ENCODE data around the gene PRKG1. TPM values are rescaled to one million over a fixed set of nuclear protein-coding genes. Genes with fewer than 3 reads are reported as not detected.
A peak's percentile ranks its signal among the peaks of the same experiment; 100 is the strongest.

Gene PRKG1
- total and polyA plus RNA-seq, 2 experiments from 2014 or later = 18.2 to 21.1 TPM

GRCh38 chr10:51139176-51139575, 64.9 kb downstream of the PRKG1 start (continued):
- TF ChIP-seq, protein P1, sequence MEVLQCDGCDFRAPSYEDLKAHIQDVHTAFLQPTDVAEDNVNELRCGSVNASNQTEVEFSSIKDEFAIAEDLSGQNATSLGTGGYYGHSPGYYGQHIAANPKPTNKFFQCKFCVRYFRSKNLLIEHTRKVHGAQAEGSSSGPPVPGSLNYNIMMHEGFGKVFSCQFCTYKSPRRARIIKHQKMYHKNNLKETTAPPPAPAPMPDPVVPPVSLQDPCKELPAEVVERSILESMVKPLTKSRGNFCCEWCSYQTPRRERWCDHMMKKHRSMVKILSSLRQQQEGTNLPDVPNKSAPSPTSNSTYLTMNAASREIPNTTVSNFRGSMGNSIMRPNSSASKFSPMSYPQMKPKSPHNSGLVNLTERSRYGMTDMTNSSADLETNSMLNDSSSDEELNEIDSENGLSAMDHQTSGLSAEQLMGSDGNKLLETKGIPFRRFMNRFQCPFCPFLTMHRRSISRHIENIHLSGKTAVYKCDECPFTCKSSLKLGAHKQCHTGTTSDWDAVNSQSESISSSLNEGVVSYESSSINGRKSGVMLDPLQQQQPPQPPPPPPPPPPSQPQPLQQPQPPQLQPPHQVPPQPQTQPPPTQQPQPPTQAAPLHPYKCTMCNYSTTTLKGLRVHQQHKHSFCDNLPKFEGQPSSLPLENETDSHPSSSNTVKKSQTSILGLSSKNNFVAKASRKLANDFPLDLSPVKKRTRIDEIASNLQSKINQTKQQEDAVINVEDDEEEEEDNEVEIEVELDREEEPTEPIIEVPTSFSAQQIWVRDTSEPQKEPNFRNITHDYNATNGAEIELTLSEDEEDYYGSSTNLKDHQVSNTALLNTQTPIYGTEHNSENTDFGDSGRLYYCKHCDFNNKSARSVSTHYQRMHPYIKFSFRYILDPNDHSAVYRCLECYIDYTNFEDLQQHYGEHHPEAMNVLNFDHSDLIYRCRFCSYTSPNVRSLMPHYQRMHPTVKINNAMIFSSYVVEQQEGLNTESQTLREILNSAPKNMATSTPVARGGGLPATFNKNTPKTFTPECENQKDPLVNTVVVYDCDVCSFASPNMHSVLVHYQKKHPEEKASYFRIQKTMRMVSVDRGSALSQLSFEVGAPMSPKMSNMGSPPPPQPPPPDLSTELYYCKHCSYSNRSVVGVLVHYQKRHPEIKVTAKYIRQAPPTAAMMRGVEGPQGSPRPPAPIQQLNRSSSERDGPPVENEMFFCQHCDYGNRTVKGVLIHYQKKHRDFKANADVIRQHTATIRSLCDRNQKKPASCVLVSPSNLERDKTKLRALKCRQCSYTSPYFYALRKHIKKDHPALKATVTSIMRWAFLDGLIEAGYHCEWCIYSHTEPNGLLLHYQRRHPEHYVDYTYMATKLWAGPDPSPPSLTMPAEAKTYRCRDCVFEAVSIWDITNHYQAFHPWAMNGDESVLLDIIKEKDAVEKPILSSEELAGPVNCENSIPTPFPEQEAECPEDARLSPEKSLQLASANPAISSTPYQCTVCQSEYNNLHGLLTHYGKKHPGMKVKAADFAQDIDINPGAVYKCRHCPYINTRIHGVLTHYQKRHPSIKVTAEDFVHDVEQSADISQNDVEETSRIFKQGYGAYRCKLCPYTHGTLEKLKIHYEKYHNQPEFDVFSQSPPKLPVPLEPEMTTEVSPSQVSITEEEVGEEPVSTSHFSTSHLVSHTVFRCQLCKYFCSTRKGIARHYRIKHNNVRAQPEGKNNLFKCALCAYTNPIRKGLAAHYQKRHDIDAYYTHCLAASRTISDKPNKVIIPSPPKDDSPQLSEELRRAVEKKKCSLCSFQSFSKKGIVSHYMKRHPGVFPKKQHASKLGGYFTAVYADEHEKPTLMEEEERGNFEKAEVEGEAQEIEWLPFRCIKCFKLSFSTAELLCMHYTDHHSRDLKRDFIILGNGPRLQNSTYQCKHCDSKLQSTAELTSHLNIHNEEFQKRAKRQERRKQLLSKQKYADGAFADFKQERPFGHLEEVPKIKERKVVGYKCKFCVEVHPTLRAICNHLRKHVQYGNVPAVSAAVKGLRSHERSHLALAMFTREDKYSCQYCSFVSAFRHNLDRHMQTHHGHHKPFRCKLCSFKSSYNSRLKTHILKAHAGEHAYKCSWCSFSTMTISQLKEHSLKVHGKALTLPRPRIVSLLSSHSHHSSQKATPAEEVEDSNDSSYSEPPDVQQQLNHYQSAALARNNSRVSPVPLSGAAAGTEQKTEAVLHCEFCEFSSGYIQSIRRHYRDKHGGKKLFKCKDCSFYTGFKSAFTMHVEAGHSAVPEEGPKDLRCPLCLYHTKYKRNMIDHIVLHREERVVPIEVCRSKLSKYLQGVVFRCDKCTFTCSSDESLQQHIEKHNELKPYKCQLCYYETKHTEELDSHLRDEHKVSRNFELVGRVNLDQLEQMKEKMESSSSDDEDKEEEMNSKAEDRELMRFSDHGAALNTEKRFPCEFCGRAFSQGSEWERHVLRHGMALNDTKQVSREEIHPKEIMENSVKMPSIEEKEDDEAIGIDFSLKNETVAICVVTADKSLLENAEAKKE (CRISPR knock-in tag; IDR thresholded peaks at IDR 0.05) = no peak

GRCh38 chr10:51141010-51141409, 66.7 kb downstream of the PRKG1 start:
- no peak overlapping the region for H3K4me3 Mint-ChIP-seq
- H3K27me3 Mint-ChIP-seq (ENCODE audit: insufficient read depth, low read depth, poor library complexity) = no peaks in the 10 kb centered on the region
- H3K79me2 ChIP-seq (replicated peaks; ENCODE audit: insufficient read depth) = no peaks in the 10 kb centered on the region
- no peak for TF ChIP-seq ZNF331 (CRISPR knock-in tag; IDR thresholded peaks at IDR 0.05; ENCODE audit: low read depth)
- TF ChIP-seq EZH2phosphoT487 (IDR thresholded peaks at IDR 0.05; ENCODE audit: unreplicated experiment) = no peak
- TF ChIP-seq JUNB (IDR thresholded peaks at IDR 0.05; ENCODE audit: unreplicated experiment) = no peak
- TF ChIP-seq EZH2 (IDR thresholded peaks at IDR 0.05; ENCODE audit: low read depth, unreplicated experiment) = no peak
- no peak for TF ChIP-seq ZNF114 (CRISPR knock-in tag; IDR thresholded peaks at IDR 0.05)
- no peak for TF ChIP-seq ETS1 (IDR thresholded peaks at IDR 0.05)
- TF ChIP-seq, protein P2, sequence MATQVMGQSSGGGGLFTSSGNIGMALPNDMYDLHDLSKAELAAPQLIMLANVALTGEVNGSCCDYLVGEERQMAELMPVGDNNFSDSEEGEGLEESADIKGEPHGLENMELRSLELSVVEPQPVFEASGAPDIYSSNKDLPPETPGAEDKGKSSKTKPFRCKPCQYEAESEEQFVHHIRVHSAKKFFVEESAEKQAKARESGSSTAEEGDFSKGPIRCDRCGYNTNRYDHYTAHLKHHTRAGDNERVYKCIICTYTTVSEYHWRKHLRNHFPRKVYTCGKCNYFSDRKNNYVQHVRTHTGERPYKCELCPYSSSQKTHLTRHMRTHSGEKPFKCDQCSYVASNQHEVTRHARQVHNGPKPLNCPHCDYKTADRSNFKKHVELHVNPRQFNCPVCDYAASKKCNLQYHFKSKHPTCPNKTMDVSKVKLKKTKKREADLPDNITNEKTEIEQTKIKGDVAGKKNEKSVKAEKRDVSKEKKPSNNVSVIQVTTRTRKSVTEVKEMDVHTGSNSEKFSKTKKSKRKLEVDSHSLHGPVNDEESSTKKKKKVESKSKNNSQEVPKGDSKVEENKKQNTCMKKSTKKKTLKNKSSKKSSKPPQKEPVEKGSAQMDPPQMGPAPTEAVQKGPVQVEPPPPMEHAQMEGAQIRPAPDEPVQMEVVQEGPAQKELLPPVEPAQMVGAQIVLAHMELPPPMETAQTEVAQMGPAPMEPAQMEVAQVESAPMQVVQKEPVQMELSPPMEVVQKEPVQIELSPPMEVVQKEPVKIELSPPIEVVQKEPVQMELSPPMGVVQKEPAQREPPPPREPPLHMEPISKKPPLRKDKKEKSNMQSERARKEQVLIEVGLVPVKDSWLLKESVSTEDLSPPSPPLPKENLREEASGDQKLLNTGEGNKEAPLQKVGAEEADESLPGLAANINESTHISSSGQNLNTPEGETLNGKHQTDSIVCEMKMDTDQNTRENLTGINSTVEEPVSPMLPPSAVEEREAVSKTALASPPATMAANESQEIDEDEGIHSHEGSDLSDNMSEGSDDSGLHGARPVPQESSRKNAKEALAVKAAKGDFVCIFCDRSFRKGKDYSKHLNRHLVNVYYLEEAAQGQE (IDR thresholded peaks at IDR 0.05; ENCODE audit: unreplicated experiment) = no peak
- TF ChIP-seq POLR2AphosphoS5 (IDR thresholded peaks at IDR 0.05; ENCODE audit: low read depth) = no peak
- TF ChIP-seq, protein P3, sequence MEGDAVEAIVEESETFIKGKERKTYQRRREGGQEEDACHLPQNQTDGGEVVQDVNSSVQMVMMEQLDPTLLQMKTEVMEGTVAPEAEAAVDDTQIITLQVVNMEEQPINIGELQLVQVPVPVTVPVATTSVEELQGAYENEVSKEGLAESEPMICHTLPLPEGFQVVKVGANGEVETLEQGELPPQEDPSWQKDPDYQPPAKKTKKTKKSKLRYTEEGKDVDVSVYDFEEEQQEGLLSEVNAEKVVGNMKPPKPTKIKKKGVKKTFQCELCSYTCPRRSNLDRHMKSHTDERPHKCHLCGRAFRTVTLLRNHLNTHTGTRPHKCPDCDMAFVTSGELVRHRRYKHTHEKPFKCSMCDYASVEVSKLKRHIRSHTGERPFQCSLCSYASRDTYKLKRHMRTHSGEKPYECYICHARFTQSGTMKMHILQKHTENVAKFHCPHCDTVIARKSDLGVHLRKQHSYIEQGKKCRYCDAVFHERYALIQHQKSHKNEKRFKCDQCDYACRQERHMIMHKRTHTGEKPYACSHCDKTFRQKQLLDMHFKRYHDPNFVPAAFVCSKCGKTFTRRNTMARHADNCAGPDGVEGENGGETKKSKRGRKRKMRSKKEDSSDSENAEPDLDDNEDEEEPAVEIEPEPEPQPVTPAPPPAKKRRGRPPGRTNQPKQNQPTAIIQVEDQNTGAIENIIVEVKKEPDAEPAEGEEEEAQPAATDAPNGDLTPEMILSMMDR (conservative IDR thresholded peaks at IDR 0.05; ENCODE audit: low read depth in 2 of 2) = no peak
- TF ChIP-seq CREB1 (CRISPR knock-in tag; IDR thresholded peaks at IDR 0.05; ENCODE audit: low read depth) = no peak
- TF ChIP-seq STAT1 (IDR thresholded peaks at IDR 0.05; ENCODE audit: unreplicated experiment) = no peak
- TF ChIP-seq NANOG (IDR thresholded peaks at IDR 0.05; ENCODE audit: borderline replicate concordance) = no peak

More at GRCh38 chr10:51141010-51141409, 66.7 kb downstream of the PRKG1 start:
- Mint-ChIP-seq H3K27ac (no peak overlapping the region), H3K36me3 (ENCODE audit: low read depth) (no peaks in the 10 kb centered on the region), H3K9me3 (no peaks in the 10 kb centered on the region), H3K4me1 (peaks cover 8% of the 10 kb centered on the region; the same call in 2 of the 3 replicates)
- Histone ChIP-seq H3K27me3 (ENCODE audit: insufficient read depth) (no peaks in the 10 kb centered on the region), H3K27ac (ENCODE audit: low read depth) (no peak overlapping the region), H4K20me1 (replicated peaks; ENCODE audit: insufficient read depth) (no peaks in the 10 kb centered on the region), H3K4me1 (ENCODE audit: insufficient read depth) (peaks cover 9% of the 10 kb centered on the region), H3K36me3 (ENCODE audit: insufficient read depth) (no peaks in the 10 kb centered on the region), H3F3A (replicated peaks; ENCODE audit: low read depth) (no peaks in the 10 kb centered on the region), H2AFZ (no peak overlapping the region), H3K4me3 (no peak overlapping the region), H3K4me2 (no peak overlapping the region), H3K9me2 (ENCODE audit: insufficient read depth) (no peaks in the 10 kb centered on the region)
- DNase-seq (ENCODE audit: low spot score) (no peak), ATAC-seq (peak; percentile 71)

Data from GM23338 (cell line).